ENCODE results near the gene ANKMY1. TPM values are rescaled to one million over a fixed set of nuclear protein-coding genes. Genes with fewer than 3 reads are reported as not detected.

The ANKMY1 gene
- total and polyA plus RNA-seq, 2 of the 13 experiments (the other 11 are each of a cell fraction or from before 2014, with no cell fraction given) = 11.7 to 18.8 TPM

- Histone ChIP-seq H3K4me1 (ENCODE audit: insufficient read depth, low read length) (peaks cover 41% of the 10 kb centered on the region), H3K36me3 (replicated peaks in 1 of 2; ENCODE audit: control insufficient read depth in 1 of 2, insufficient read depth in 2 of 2, low read length in 2 of 2) (peaks cover 8 to 18% of the 10 kb centered on the region in 2 experiments), H3K27me3 (ENCODE audit: control insufficient read depth in 1 of 2, insufficient read depth in 2 of 2, low read length in 2 of 2) (no peaks in the 10 kb centered on the region), H3K27ac (ENCODE audit: extremely low read length, insufficient read depth, low read length) (peak overlapping the region; percentile 90), H3K9ac (ENCODE audit: insufficient read depth, low read depth, low read length) (peak overlapping the region; percentile 92), H3K9me3 (ENCODE audit: low read length) (no peaks in the 10 kb centered on the region), H4K20me1 (ENCODE audit: insufficient read depth, low read length) (no peaks in the 10 kb centered on the region), H3K79me2 (ENCODE audit: insufficient read depth, low read length) (peaks cover 28% of the 10 kb centered on the region), H2AFZ (ENCODE audit: low read length) (no peak overlapping the region), H3K4me2 (ENCODE audit: low read depth, low read length) (peak overlapping the region; percentile 93), H3K4me3 (replicated peaks in 1 of 3; ENCODE audit: insufficient read depth in 1 of 3, low read depth in 2 of 3, low read length in 3 of 3) (peak overlapping the region; percentile 79 to 85 (median 80); a peak in 3 of 6 replicates)
- CTCF ChIA-PET (ENCODE audit: low intra/inter-chr PET ratio, low total read pairs) = no interaction called here
- TF ChIP-seq IRF2 (CRISPR knock-in tag; IDR thresholded peaks at IDR 0.05) (no peak), ZNF839 (CRISPR knock-in tag; IDR thresholded peaks at IDR 0.05; ENCODE audit: borderline replicate concordance) (0 out of 2 replicates have a peak, but pooled peaks have one; percentile 41), SNRNP70 (IDR thresholded peaks at IDR 0.05; ENCODE audit: low read depth, low read length) (no peak), NCOA5 (CRISPR knock-in tag; IDR thresholded peaks at IDR 0.05) (no peak), KDM4B (CRISPR knock-in tag; IDR thresholded peaks at IDR 0.05) (no peak), ZSCAN22 (CRISPR knock-in tag; IDR thresholded peaks at IDR 0.05) (0 out of 2 replicates have a peak, but pooled peaks have one; percentile 2), ZNF691 (CRISPR knock-in tag; IDR thresholded peaks at IDR 0.05; ENCODE audit: borderline replicate concordance, low read depth) (0 out of 2 replicates have a peak, but pooled peaks have one; percentile 43), DNMT3B (CRISPR knock-in tag; conservative IDR thresholded peaks at IDR 0.05) (no peak; the same call in 1 of the 2 replicates), ZBTB1 (CRISPR knock-in tag; IDR thresholded peaks at IDR 0.05; ENCODE audit: borderline replicate concordance) (no peak), HHEX (CRISPR knock-in tag; IDR thresholded peaks at IDR 0.05) (no peak), ZNF672 (CRISPR knock-in tag; IDR thresholded peaks at IDR 0.05) (no peak), ZC3H4 (CRISPR knock-in tag; IDR thresholded peaks at IDR 0.05; ENCODE audit: borderline replicate concordance) (0 out of 2 replicates have a peak, but pooled peaks have one; percentile 40), MAZ (IDR thresholded peaks at IDR 0.05; ENCODE audit: borderline replicate concordance, low read depth, low read length) (no peak), MAZ (CRISPR knock-in tag; IDR thresholded peaks at IDR 0.05; ENCODE audit: low read depth) (0 out of 2 replicates have a peak, but pooled peaks have one; percentile 7), ZNF512 (CRISPR knock-in tag; IDR thresholded peaks at IDR 0.05) (0 out of 2 replicates have a peak, but pooled peaks have one; percentile 9), ZNF317 (CRISPR knock-in tag; IDR thresholded peaks at IDR 0.05) (0 out of 2 replicates have a peak, but pooled peaks have one; percentile 6), PAX8 (CRISPR knock-in tag; IDR thresholded peaks at IDR 0.05; ENCODE audit: borderline replicate concordance) (no peak), SALL1 (CRISPR knock-in tag; IDR thresholded peaks at IDR 0.05) (no peak), PCBP2 (optimal IDR thresholded peaks at IDR 0.05; ENCODE audit: low read depth, low read length, poor library complexity, severe bottlenecking) (no peak)
- DNase-seq (ENCODE audit: low spot score) = no peak
- POLR2A ChIA-PET = interaction anchor here (4.9 kb wide), 1 partner anchor 28 kb away, joined by 86 read pairs; the partner anchor contains the start of gene CAPN10
- WGBS (ENCODE audit: low lambda C conversion rate) = 87% methylated on average over 3 of the region's 3 CpGs
- ATAC-seq = no peak
- BruUV-seq (replicated peaks) = no TSS peak
- intact Hi-C loops (cut with micrococcal nuclease; ENCODE audit: unreplicated experiment) = no loop called here
- in situ Hi-C loops (cut with HindIII; ENCODE audit: extremely low pct_ligation_motif_present, low pct_unique_long_range_greater_than_20kb) = loop anchor here (25.0 kb wide), 1 partner anchor 653 kb away; no protein-coding TSS in a partner anchor
- FAIRE-seq = no peak
Observed at GRCh38 chr2:240559286-240559685, 1.5 kb upstream of the ANKMY1 start.

Measured in HepG2 (cell line).